H1 (cell line): Measurements from ENCODE around the gene SMPX. TPM values are rescaled to one million over a fixed set of nuclear protein-coding genes. Genes with fewer than 3 reads are reported as not detected.

Experiments
- CEBPB ChIP-seq: IDR thresholded peaks from 2 replicates; pipeline ENCODE4 v1.6.1; 2012; ENCODE audit warnings: low read depth, low read length
- PHF8 ChIP-seq: fragments of 200-600 bp; sonication (generic); conservative IDR thresholded peaks from 2 replicates; pipeline ENCODE4 v1.7.1; 2012; ENCODE audit warnings: low read depth, mild to moderate bottlenecking, inconsistent platforms, low read length, moderate library complexity
- RNF2 ChIP-seq: fragments of 200-900, 300-1000 bp; sonication (generic); IDR thresholded peaks from 2 replicates; pipeline ENCODE4 v1.7.1; 2016; ENCODE audit warnings: borderline replicate concordance, low read depth, mild to moderate bottlenecking, antibody characterized with exemption, low read length; ENCODE audit not compliant: poor library complexity, severe bottlenecking; ENCODE audit errors: missing control alignments
- polyA plus RNA-seq, 7 experiments: library from polyadenylated mRNA; depleted of rRNA in 3 of 7; stranded (reverse) in 5 of 7; unstranded in 2 of 7; fragments of >200 nt in 5 of 7; fragments of 200-250 nt in 2 of 7; gene quantifications; 1 replicate in 5 of 7; 2 replicates in 1 of 7; 4 replicates in 1 of 7; pipeline versions ENCODE4 v1.2.1 to v1.2.3, GENCODE V29; 2011 to 2013; ENCODE audit warnings: missing spikeins in 2 of 7, mixed read lengths in 2 of 7
- total RNA-seq: library from RNA; stranded (reverse); fragmentation: NEBNext Ultra II Directional; extraction: Animal tissue kit (Norgen Biotek cat#: 25700); gene quantifications from 2 replicates; pipeline ENCODE4 v1.2.1, GENCODE V29; 2021
- TF ChIP-seq, protein P1 (sequence below): IDR thresholded peaks from 2 replicates; pipeline ENCODE4 v1.6.1; 2012; ENCODE audit warnings: inconsistent platforms
- TF ChIP-seq, protein P2 (sequence below): IDR thresholded peaks from 2 replicates; pipeline ENCODE4 v1.6.1; 2012; ENCODE audit warnings: inconsistent platforms

Gene SMPX
- total and polyA plus RNA-seq, 2 of the 8 experiments (the other 6 are each of a cell fraction or from before 2014, with no cell fraction given): not detected

DNA sequence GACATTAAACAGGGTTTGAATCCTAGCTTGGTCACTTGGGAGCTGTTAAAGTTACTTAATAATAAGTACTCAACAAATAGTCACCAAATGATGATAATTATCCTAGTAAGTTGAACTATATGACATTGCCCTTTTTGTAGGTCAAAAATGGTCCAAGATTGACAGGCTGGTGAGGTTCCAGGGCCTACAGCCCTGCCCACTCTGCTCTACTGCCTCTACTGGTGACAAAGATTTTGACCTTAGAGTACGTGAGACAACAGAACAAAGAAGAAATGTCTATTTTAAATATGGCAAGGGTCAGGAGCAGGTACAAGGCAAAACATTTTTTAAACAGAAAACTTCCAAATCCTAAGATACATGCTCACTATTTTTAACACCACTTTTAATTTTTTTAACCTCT lies 572 bp upstream of the SMPX start (continued):
- TF ChIP-seq PHF8: no peak
- no peak for TF ChIP-seq CEBPB
- no peak for TF ChIP-seq RNF2
- TF ChIP-seq, protein P1, sequence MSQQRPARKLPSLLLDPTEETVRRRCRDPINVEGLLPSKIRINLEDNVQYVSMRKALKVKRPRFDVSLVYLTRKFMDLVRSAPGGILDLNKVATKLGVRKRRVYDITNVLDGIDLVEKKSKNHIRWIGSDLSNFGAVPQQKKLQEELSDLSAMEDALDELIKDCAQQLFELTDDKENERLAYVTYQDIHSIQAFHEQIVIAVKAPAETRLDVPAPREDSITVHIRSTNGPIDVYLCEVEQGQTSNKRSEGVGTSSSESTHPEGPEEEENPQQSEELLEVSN: no peak
- TF ChIP-seq, protein P2, sequence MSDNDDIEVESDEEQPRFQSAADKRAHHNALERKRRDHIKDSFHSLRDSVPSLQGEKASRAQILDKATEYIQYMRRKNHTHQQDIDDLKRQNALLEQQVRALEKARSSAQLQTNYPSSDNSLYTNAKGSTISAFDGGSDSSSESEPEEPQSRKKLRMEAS: no peak
